IPS-NIHi7 (cell line): ENCODE data around the gene CFAP157.
"Not testable (repeated sequence)": the region's sequence is repeated elsewhere in the genome, so short reads cannot be mapped to it uniquely, and the experiment has no call there.

Source experiments
- DNase-seq: peaks from one replicate; pipeline ENCODE4 v3.0.0; 2012; ENCODE audit warnings: mixed read lengths; ENCODE audit errors: extremely low spot score

CFAP157 gene

GRCh38 chr9:127735530-127736185 lies 28.9 kb downstream of the CFAP157 start:
- DNase-seq = no peak

- DNase-seq = no peak
Observed at GRCh38 chr9:127738666-127739065, 31.9 kb downstream of the CFAP157 start.

GRCh38 chr9:127739614-127740330 lies 33.0 kb downstream of the CFAP157 start:
- DNase-seq = no peak

- peak; percentile 91 for DNase-seq
Observed at GRCh38 chr9:127741831-127742434, 35.1 kb downstream of the CFAP157 start.

- peak; percentile 98 for DNase-seq
Observed at GRCh38 chr9:127742435-127743088, 35.8 kb downstream of the CFAP157 start.

GRCh38 chr9:127744398-127745110 lies 37.8 kb downstream of the CFAP157 start:
- no peak for DNase-seq

- DNase-seq = no peak
Observed at GRCh38 chr9:127746959-127747569, 40.3 kb downstream of the CFAP157 start.

- DNase-seq = no peak
Observed at GRCh38 chr9:127749090-127749787, 42.5 kb downstream of the CFAP157 start.

- peak; percentile 63 for DNase-seq
Observed at GRCh38 chr9:127751269-127752054, 44.7 kb downstream of the CFAP157 start.

- DNase-seq = no peak
Observed at GRCh38 chr9:127753148-127753547, 46.4 kb downstream of the CFAP157 start.

- no peak for DNase-seq
Observed at GRCh38 chr9:127753622-127754021, 46.8 kb downstream of the CFAP157 start.

GRCh38 chr9:127754099-127755060 lies 47.6 kb downstream of the CFAP157 start:
- peak; percentile 87 for DNase-seq

- peak; percentile 86 for DNase-seq
Observed at GRCh38 chr9:127755061-127756060, 48.6 kb downstream of the CFAP157 start.

- DNase-seq = no peak
Observed at GRCh38 chr9:127756233-127756632, 49.4 kb downstream of the CFAP157 start.

GRCh38 chr9:127756776-127757175 lies 50.0 kb downstream of the CFAP157 start:
- not testable (repeated sequence) for DNase-seq

GRCh38 chr9:127758843-127759242 lies 52.1 kb downstream of the CFAP157 start:
- no peak for DNase-seq

GRCh38 chr9:127761061-127761460 lies 54.3 kb downstream of the CFAP157 start:
- DNase-seq = no peak
